Testis (tissue), 2 donors: ENCODE results near the gene SEMA5A.

Source experiments
- POLR2A ChIP-seq: fragments of 450-650 bp; IDR thresholded peaks from one replicate; pipeline ENCODE4 v1.6.1; 2017; ENCODE audit warnings: antibody characterized with exemption, mild to moderate bottlenecking, moderate library complexity
- TF ChIP-seq, protein P1 (sequence below), 3 experiments: fragments of 450-650 bp in 2 of 3; fragments of 200-600 bp in 1 of 3; sonication (generic) in 1 of 3; IDR thresholded peaks; one replicate each; pipeline ENCODE4 v1.5.1; 2016 to 2019; ENCODE audit warnings: antibody characterized with exemption in 3 of 3, mild to moderate bottlenecking in 2 of 3, moderate library complexity in 1 of 3

- TF ChIP-seq, protein P1, sequence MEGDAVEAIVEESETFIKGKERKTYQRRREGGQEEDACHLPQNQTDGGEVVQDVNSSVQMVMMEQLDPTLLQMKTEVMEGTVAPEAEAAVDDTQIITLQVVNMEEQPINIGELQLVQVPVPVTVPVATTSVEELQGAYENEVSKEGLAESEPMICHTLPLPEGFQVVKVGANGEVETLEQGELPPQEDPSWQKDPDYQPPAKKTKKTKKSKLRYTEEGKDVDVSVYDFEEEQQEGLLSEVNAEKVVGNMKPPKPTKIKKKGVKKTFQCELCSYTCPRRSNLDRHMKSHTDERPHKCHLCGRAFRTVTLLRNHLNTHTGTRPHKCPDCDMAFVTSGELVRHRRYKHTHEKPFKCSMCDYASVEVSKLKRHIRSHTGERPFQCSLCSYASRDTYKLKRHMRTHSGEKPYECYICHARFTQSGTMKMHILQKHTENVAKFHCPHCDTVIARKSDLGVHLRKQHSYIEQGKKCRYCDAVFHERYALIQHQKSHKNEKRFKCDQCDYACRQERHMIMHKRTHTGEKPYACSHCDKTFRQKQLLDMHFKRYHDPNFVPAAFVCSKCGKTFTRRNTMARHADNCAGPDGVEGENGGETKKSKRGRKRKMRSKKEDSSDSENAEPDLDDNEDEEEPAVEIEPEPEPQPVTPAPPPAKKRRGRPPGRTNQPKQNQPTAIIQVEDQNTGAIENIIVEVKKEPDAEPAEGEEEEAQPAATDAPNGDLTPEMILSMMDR (IDR thresholded peaks at IDR 0.05): no peak
- no peak for TF ChIP-seq POLR2A
Observed at GRCh38 chr5:9230355-9230754, 315.5 kb downstream of the SEMA5A start.
